ENCODE data around the gene HSPA14.
A peak's percentile ranks its signal among the peaks of the same experiment; 100 is the strongest.
"Not testable (repeated sequence)": the region's sequence is repeated elsewhere in the genome, so short reads cannot be mapped to it uniquely, and the experiment has no call there.

HSPA14 gene

GRCh38 chr10:14860791-14861190, 22.7 kb downstream of the HSPA14 start:
- Histone ChIP-seq H3K4me3 (ENCODE audit: low read depth, low read length) (no peak overlapping the region), H3K4me1 (ENCODE audit: control insufficient read depth, insufficient read depth, low read length, unreplicated experiment) (peaks cover 7% of the 10 kb centered on the region), H3K27ac (ENCODE audit: low read depth, low read length) (no peak overlapping the region), H3K79me2 (ENCODE audit: control insufficient read depth, insufficient read depth, low read length, unreplicated experiment) (no peaks in the 10 kb centered on the region), H3K27me3 (ENCODE audit: insufficient read depth, low read length) (no peaks in the 10 kb centered on the region), H3K36me3 (ENCODE audit: insufficient read depth, low read length) (peaks cover 4% of the 10 kb centered on the region; the same call in 1 of the 2 replicates), H2AFZ (ENCODE audit: low read length, unreplicated experiment) (no peak overlapping the region)

- not testable (repeated sequence) for H3K27me3 ChIP-seq (ENCODE audit: insufficient read depth, low read length); H2AFZ ChIP-seq (ENCODE audit: low read length, unreplicated experiment); H3K4me3 ChIP-seq (ENCODE audit: low read depth, low read length); H3K4me1 ChIP-seq (ENCODE audit: control insufficient read depth, insufficient read depth, low read length, unreplicated experiment); H3K79me2 ChIP-seq (ENCODE audit: control insufficient read depth, insufficient read depth, low read length, unreplicated experiment); H3K27ac ChIP-seq (ENCODE audit: low read depth, low read length)
- H3K36me3 ChIP-seq (ENCODE audit: insufficient read depth, low read length): peaks cover 13% of the 10 kb centered on the region
These were observed 26.4 kb downstream of the HSPA14 start for GRCh38 chr10:14864466-14864865.

- not testable (repeated sequence) for H3K27ac ChIP-seq (ENCODE audit: low read depth, low read length); H2AFZ ChIP-seq (ENCODE audit: low read length, unreplicated experiment); H3K27me3 ChIP-seq (ENCODE audit: insufficient read depth, low read length); H3K4me3 ChIP-seq (ENCODE audit: low read depth, low read length); H3K79me2 ChIP-seq (ENCODE audit: control insufficient read depth, insufficient read depth, low read length, unreplicated experiment); H3K4me1 ChIP-seq (ENCODE audit: control insufficient read depth, insufficient read depth, low read length, unreplicated experiment)
- H3K36me3 ChIP-seq (ENCODE audit: insufficient read depth, low read length): peaks cover 15% of the 10 kb centered on the region
These were observed 26.8 kb downstream of the HSPA14 start for GRCh38 chr10:14864871-14865270.

GRCh38 chr10:14873090-14873760, 35.1 kb downstream of the HSPA14 start:
- H2AFZ ChIP-seq (ENCODE audit: low read length, unreplicated experiment): no peak overlapping the region
- no peaks in the 10 kb centered on the region for H3K27me3 ChIP-seq (ENCODE audit: insufficient read depth, low read length)
- H3K4me3 ChIP-seq (ENCODE audit: low read depth, low read length): 0 out of 2 replicates have a peak overlapping the region, but pooled peaks have one; percentile 9
- peaks cover 30% of the 10 kb centered on the region for H3K79me2 ChIP-seq (ENCODE audit: control insufficient read depth, insufficient read depth, low read length, unreplicated experiment)
- H3K4me1 ChIP-seq (ENCODE audit: control insufficient read depth, insufficient read depth, low read length, unreplicated experiment): peaks cover 46% of the 10 kb centered on the region
- H3K36me3 ChIP-seq (ENCODE audit: insufficient read depth, low read length): peaks cover 16% of the 10 kb centered on the region
- H3K27ac ChIP-seq (ENCODE audit: low read depth, low read length): peak overlapping the region; percentile 54

- H3K27me3 ChIP-seq (ENCODE audit: insufficient read depth, low read length): no peaks in the 10 kb centered on the region
- H2AFZ ChIP-seq (ENCODE audit: low read length, unreplicated experiment): no peak overlapping the region
- H3K27ac ChIP-seq (ENCODE audit: low read depth, low read length): no peak overlapping the region
- H3K4me3 ChIP-seq (ENCODE audit: low read depth, low read length): no peak overlapping the region; the same call in 1 of the 2 replicates
- peaks cover 5% of the 10 kb centered on the region; the same call in 1 of the 2 replicates for H3K36me3 ChIP-seq (ENCODE audit: insufficient read depth, low read length)
- H3K79me2 ChIP-seq (ENCODE audit: control insufficient read depth, insufficient read depth, low read length, unreplicated experiment): peaks cover 51% of the 10 kb centered on the region
- H3K4me1 ChIP-seq (ENCODE audit: control insufficient read depth, insufficient read depth, low read length, unreplicated experiment): peaks cover 55% of the 10 kb centered on the region
These were observed 37.8 kb downstream of the HSPA14 start for GRCh38 chr10:14875941-14876340.

GRCh38 chr10:14876764-14877163, 38.7 kb downstream of the HSPA14 start:
- H3K79me2 ChIP-seq (ENCODE audit: control insufficient read depth, insufficient read depth, low read length, unreplicated experiment): peaks cover 60% of the 10 kb centered on the region
- peak overlapping the region; percentile 94 for H3K4me3 ChIP-seq (ENCODE audit: low read depth, low read length)
- H3K27me3 ChIP-seq (ENCODE audit: insufficient read depth, low read length): no peaks in the 10 kb centered on the region
- H3K4me1 ChIP-seq (ENCODE audit: control insufficient read depth, insufficient read depth, low read length, unreplicated experiment): peaks cover 60% of the 10 kb centered on the region
- peaks cover 2% of the 10 kb centered on the region; the same call in 1 of the 2 replicates for H3K36me3 ChIP-seq (ENCODE audit: insufficient read depth, low read length)
- 0 out of 2 replicates have a peak overlapping the region, but pooled peaks have one; percentile 91 for H3K27ac ChIP-seq (ENCODE audit: low read depth, low read length)
- no peak overlapping the region for H2AFZ ChIP-seq (ENCODE audit: low read length, unreplicated experiment)

GRCh38 chr10:14878266-14879123, 40.4 kb downstream of the HSPA14 start, which contains the start of gene SUV39H2:
SUV39H2 (plus strand) TSS chr10:14878866; CDS start chr10:14878889, 23 bp downstream.
- peaks cover 73% of the 10 kb centered on the region for H3K79me2 ChIP-seq (ENCODE audit: control insufficient read depth, insufficient read depth, low read length, unreplicated experiment)
- H3K4me3 ChIP-seq (ENCODE audit: low read depth, low read length): peak within 1 kb of the TSS; percentile 94
- H3K27me3 ChIP-seq (ENCODE audit: insufficient read depth, low read length): no peaks in the 10 kb centered on the region
- peaks cover 47% of the 10 kb centered on the region for H3K4me1 ChIP-seq (ENCODE audit: control insufficient read depth, insufficient read depth, low read length, unreplicated experiment)
- peak within 1 kb of the TSS; percentile 93 for H2AFZ ChIP-seq (ENCODE audit: low read length, unreplicated experiment)
- peak within 1 kb of the TSS; percentile 91 for H3K27ac ChIP-seq (ENCODE audit: low read depth, low read length)
- peaks cover 4% of the 10 kb centered on the region; the same call in 1 of the 2 replicates for H3K36me3 ChIP-seq (ENCODE audit: insufficient read depth, low read length)

- Histone ChIP-seq H3K4me1 (ENCODE audit: control insufficient read depth, insufficient read depth, low read length, unreplicated experiment) (peaks cover 41% of the 10 kb centered on the region), H2AFZ (ENCODE audit: low read length, unreplicated experiment) (peak overlapping the region; percentile 80), H3K79me2 (ENCODE audit: control insufficient read depth, insufficient read depth, low read length, unreplicated experiment) (peaks cover 80% of the 10 kb centered on the region)
These were observed 41.2 kb downstream of the HSPA14 start for GRCh38 chr10:14879124-14879927.

GRCh38 chr10:14879928-14880193, 41.8 kb downstream of the HSPA14 start:
- H2AFZ ChIP-seq (ENCODE audit: low read length, unreplicated experiment): peak overlapping the region; percentile 35
- no peak overlapping the region for H3K27ac ChIP-seq (ENCODE audit: low read depth, low read length)

More at GRCh38 chr10:14879124-14879927, 41.2 kb downstream of the HSPA14 start:
- Histone ChIP-seq H3K4me3 (ENCODE audit: low read depth, low read length) (peak overlapping the region; percentile 94), H3K27me3 (ENCODE audit: insufficient read depth, low read length) (no peaks in the 10 kb centered on the region), H3K36me3 (ENCODE audit: insufficient read depth, low read length) (peaks cover 7% of the 10 kb centered on the region; the same call in 1 of the 2 replicates), H3K27ac (ENCODE audit: low read depth, low read length) (peak overlapping the region; percentile 91)

GRCh38 chr10:14880229-14880628, 42.1 kb downstream of the HSPA14 start:
- peaks cover 83% of the 10 kb centered on the region for H3K79me2 ChIP-seq (ENCODE audit: control insufficient read depth, insufficient read depth, low read length, unreplicated experiment)
- peaks cover 32% of the 10 kb centered on the region for H3K4me1 ChIP-seq (ENCODE audit: control insufficient read depth, insufficient read depth, low read length, unreplicated experiment)
- H2AFZ ChIP-seq (ENCODE audit: low read length, unreplicated experiment): peak overlapping the region; percentile 35
- H3K36me3 ChIP-seq (ENCODE audit: insufficient read depth, low read length): peaks cover 7% of the 10 kb centered on the region; the same call in 1 of the 2 replicates
- peak overlapping the region; percentile 94 for H3K4me3 ChIP-seq (ENCODE audit: low read depth, low read length)
- no peak overlapping the region for H3K27ac ChIP-seq (ENCODE audit: low read depth, low read length)
- no peaks in the 10 kb centered on the region for H3K27me3 ChIP-seq (ENCODE audit: insufficient read depth, low read length)

More at GRCh38 chr10:14879928-14880193, 41.8 kb downstream of the HSPA14 start:
- H3K36me3 ChIP-seq (ENCODE audit: insufficient read depth, low read length): peaks cover 7% of the 10 kb centered on the region; the same call in 1 of the 2 replicates
- H3K4me3 ChIP-seq (ENCODE audit: low read depth, low read length): peak overlapping the region; percentile 94
- peaks cover 82% of the 10 kb centered on the region for H3K79me2 ChIP-seq (ENCODE audit: control insufficient read depth, insufficient read depth, low read length, unreplicated experiment)
- H3K27me3 ChIP-seq (ENCODE audit: insufficient read depth, low read length): no peaks in the 10 kb centered on the region
- H3K4me1 ChIP-seq (ENCODE audit: control insufficient read depth, insufficient read depth, low read length, unreplicated experiment): peaks cover 36% of the 10 kb centered on the region

Measured in ACC112 (cell line).